GM12874 (cell line): ENCODE results near the gene ASPG.

Source experiments
- TF ChIP-seq, protein P1 (sequence below): IDR thresholded peaks from 2 replicates; pipeline ENCODE4 v1.5.1; 2011; ENCODE audit warnings: low read depth, mild to moderate bottlenecking, control low read depth, low read length, moderate library complexity; ENCODE audit not compliant: insufficient read depth

The ASPG gene

DNA sequence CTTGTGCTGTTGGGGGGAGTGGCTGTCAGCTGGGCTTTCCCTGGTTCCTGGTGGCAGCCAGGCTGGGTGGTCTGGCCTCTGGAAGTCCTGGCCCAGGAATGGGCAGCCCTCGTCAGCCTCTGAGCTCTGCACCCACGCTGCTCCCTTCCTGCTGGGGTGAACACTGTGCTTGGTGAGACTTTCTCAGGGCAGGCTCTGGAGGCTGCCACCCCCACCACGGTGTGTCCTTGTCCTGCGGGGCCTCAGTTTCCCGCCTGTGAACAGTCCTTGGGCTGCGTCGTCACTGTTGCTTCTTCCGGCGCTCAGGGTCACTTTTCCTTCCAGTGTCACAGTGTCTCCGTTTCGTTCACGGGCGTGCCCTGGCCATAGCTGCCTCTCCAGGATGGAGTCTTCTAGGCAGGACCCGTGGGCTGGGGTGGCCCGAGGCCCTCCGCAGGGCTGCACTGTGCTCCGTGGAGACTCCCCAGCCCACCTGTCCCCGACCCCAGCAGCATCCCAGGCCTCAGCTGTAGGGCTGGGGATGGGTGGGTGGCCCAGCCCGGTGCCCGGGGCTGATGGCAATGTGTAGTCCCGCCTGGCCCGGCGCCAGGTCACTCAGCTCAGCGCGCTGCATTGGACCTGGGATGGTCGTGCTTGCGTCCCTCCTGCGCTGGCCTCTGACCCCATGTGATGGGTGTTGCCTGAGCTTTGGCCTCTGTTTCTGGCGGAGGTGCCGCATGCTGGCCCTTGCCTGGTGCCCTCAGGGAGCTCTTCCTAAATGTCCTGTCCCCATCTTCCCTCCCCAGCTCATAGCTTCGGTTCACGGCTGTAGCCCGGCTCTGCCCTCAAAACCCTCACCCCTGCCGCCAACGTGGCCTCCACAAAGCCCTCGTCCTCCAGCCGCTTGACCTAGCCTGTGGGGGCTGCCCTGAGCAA is 59.7 kb downstream of the ASPG start:
- TF ChIP-seq, protein P1, sequence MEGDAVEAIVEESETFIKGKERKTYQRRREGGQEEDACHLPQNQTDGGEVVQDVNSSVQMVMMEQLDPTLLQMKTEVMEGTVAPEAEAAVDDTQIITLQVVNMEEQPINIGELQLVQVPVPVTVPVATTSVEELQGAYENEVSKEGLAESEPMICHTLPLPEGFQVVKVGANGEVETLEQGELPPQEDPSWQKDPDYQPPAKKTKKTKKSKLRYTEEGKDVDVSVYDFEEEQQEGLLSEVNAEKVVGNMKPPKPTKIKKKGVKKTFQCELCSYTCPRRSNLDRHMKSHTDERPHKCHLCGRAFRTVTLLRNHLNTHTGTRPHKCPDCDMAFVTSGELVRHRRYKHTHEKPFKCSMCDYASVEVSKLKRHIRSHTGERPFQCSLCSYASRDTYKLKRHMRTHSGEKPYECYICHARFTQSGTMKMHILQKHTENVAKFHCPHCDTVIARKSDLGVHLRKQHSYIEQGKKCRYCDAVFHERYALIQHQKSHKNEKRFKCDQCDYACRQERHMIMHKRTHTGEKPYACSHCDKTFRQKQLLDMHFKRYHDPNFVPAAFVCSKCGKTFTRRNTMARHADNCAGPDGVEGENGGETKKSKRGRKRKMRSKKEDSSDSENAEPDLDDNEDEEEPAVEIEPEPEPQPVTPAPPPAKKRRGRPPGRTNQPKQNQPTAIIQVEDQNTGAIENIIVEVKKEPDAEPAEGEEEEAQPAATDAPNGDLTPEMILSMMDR: no peak

DNA sequence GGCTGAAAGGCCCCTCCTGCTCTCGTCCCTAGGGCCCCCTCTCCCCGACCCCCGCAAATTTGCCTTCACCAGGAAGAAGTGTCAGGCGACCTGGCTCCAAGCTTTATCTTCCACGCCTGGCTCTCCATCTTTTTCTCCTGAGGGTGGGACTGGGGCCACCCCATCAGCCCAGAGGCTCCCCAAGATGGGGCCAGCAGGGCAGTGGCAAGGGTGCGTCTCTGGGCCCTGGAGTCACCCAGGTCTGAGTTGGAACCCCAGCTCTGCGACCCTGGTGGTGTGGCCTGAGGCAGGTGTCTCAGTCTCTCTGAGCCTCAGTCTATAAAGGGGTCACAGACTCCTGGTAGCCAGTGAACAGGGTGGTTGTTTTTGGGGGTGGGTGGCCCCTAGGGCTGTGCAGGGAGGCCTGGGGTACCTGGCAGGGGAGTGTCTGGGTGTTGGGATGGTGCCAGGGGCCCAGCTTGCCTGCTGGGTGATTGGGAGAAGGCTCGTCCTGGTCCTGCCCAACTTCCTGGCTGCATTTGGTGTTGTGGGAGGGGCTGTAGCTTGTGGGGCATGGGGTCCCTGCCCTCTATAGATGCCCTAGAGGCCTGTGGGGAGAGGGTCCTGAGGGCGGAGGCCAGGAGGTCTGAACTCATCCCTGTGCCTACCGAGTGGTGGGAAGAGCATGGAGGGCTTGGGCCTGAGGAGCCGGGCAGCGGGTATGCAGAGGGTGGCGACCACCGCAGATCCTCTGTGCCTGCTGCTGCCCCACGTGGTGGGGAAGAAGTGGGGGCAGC is 60.5 kb downstream of the ASPG start:
- TF ChIP-seq, protein P1: no peak

DNA sequence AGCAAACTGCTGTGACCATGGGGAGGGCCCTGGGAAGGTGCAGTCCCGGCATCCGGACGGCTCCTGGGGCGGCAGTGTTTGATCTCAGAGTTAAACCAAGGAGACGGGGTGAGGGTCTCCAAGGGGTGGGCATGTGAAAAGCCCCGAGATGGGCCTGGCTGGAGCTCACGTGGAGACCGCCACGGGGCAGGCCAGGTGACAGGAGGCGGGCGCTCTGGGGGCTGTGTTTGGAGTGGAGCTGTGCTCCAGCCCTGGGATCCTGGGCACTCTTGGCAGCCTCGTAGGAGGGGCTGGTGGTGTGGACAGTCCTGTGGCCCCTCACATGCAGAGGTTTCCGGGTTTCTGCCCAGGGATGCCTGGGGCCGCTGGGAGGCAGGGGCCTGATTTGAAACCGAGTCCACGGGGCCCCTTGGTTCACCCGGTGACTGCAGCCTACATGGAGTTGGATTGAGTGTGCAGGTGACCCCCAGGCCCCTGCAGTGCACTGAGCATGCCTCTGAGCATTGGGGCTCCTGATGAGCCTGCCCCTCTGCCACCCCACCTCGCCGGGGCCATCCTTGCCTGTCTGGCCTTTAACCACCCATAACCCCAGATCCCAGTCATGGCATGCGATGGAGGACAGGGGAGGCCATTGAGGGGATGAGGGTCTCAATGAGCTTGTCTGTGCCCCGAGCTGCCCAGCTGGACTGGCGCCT is 61.3 kb downstream of the ASPG start:
- TF ChIP-seq, protein P1: no peak

DNA sequence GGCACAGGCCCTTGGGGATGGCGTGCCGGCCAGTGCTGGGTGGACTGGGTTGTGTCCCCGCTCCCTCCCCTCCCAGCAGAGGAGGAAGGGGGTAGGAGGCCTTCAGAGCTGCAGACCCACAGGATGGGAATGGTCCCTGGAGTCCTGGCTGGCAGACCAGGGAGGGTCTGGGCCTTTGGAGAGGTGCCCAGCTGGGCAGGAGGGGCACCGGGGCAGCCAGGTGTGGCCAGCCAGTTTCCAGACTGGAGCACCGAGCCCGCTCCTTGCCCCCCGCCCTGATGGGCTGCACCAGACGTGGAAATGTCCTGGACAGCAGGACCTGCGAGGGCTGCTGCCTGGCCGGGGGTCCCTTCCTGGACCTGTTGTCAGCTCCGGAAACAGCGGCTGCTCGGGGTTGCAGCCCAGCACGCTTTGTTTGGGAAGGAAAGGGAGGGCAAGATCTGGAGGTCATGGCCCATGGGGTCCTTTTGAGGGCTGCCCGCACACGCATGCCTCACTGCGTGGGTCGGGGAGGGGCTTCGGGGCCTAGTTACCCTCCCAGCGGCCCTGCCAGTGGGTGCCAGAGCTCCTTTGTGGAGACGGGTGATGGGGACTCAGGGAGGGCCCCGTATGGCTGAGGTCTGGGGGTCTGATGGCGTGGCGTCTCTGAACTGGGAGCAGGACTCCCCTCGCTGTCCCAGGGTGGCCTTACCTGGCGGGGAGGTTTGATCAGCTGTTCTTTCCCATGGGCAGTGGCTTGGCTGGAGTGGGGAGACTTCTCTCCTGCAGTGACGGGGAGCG is 62.0 kb downstream of the ASPG start:
- TF ChIP-seq, protein P1: no peak

DNA sequence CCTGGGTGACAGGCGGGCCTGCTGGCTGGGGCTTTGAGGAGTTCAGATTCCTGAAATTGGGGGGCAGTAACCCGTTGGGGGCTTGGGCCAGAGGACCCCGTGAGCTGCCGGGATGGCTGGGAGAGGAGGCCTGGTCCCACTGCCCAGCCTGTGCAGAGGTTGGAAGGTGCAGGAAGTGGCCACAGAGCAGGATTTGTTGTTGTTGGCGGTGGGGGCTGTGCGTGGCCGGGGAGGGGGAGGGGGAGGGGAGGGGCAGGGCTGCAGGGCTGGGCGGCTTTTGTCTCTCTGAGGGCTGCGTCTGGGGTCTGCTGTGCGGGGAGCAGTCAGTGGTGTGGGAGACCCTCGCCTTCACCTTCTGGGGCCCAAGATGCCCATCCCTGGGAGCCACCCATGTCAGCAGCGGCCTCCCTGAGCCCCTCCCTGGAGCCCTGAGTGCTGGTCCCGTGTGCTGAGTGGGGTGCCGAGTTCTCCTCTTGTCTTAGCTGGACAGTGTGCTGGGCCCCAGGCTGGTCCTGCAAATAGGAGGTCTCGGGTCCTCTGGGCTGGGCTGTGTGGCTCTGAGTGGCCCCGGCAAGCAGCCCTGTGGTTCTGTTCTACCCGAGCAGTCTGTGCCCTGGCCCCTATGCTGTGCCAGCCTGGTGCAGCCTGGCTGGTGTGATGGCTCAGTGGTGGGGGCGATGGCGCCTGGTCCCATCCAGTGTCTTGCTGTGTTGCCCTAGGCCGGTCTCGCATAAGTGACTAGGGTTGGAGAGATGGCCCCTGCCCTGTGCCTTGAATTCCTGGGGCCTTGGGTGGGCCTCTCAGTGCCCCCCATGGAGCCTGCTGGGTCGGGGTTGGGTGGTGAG is 63.2 kb downstream of the ASPG start:
- TF ChIP-seq, protein P1: no peak

DNA sequence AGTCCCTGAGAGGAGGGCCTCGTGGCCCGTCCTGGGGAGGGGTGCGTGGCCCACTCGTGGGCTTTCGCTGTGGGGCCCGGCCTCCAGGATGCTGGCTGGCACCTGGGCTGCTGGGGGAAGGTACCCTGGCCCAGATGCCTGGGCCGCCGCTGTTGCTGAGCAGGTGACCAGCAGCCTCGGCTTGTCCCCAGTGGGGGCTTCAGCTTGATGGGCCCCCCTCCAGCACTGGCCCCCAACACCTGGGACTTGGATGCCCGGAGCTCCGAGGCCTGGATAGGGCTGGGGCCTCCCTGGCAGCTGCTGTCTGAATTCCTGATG is 63.7 kb downstream of the ASPG start:
- TF ChIP-seq, protein P1: no peak
